D721Med (cell line): ENCODE results near the gene SP1.
"Not testable (repeated sequence)": the region's sequence is repeated elsewhere in the genome, so short reads cannot be mapped to it uniquely, and the experiment has no call there.

Source experiments
- DNase-seq: peaks from one replicate; pipeline ENCODE4 v3.0.0; 2011; ENCODE audit warnings: low spot score; ENCODE audit not compliant: insufficient read length
- FAIRE-seq: peaks from 2 replicates; lab custom pipeline; 2011; peaks lifted over from hg19 to GRCh38; lab: Jason Lieb, UNC
- TF ChIP-seq, protein P1 (sequence below): IDR thresholded peaks from 2 replicates; pipeline ENCODE4 v1.5.1; 2012; ENCODE audit warnings: mild to moderate bottlenecking, control low read depth; ENCODE audit not compliant: insufficient read depth; ENCODE audit errors: missing control alignments

The SP1 gene

DNA sequence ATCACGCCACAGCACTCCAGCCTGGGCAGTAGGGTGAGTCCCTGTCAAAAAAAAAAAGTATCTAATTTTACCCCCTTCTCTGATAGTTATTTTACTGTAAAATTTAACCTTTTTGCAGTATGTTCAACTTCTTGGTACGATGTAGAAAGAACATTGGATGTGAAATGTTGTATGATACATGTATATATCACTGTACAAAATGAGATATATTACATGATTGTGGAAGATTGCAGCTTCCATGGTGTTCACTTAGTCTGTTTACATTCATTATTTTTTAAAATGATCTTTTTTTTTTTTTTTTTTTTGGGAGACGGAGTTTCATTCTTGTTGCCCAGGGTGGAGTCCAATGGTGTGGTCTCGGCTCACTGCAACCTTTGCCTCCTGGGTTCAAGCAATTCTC is 9.0 kb downstream of the SP1 start:
- TF ChIP-seq, protein P1, sequence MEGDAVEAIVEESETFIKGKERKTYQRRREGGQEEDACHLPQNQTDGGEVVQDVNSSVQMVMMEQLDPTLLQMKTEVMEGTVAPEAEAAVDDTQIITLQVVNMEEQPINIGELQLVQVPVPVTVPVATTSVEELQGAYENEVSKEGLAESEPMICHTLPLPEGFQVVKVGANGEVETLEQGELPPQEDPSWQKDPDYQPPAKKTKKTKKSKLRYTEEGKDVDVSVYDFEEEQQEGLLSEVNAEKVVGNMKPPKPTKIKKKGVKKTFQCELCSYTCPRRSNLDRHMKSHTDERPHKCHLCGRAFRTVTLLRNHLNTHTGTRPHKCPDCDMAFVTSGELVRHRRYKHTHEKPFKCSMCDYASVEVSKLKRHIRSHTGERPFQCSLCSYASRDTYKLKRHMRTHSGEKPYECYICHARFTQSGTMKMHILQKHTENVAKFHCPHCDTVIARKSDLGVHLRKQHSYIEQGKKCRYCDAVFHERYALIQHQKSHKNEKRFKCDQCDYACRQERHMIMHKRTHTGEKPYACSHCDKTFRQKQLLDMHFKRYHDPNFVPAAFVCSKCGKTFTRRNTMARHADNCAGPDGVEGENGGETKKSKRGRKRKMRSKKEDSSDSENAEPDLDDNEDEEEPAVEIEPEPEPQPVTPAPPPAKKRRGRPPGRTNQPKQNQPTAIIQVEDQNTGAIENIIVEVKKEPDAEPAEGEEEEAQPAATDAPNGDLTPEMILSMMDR: no peak
- FAIRE-seq: no peak
- no peak for DNase-seq

DNA sequence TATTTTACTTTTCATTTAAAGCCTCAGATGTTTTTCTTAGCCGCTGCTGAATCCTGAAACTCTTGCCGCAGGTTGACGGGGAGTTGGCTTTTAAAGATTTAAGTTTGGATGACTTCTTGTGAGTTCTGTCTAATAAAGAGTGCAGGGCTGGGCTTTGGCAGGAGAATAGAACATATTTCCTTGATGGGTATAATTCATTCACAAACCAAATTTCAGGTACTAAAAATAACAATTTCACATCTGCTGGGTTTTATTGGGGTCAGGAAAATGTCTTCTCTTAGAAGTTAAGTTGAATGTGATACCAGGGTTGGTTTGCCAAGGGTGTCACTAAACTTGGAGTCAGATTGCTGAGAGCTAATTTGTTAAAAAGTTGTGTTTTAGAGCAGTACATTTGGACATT is 9.7 kb downstream of the SP1 start:
- no peak for FAIRE-seq
- TF ChIP-seq, protein P1: no peak

DNA sequence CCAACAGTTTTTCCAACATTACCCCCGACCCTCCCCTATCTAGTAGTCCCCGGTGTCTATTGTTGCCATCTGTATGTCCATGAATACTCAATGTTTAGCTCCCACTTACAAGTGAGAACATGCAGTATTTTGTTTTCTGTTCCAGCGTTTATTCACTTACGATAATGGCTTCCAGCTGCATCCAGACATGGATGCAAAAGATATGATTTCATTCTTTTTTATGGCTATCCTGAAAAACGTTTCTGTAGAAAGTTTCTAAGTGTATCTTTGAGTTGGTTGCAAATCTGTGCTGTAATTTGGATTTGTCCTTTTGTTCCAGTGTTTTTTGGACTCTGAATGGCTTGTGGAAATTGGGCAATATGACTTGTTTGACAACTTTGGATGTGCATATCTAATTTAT is 11.7 kb downstream of the SP1 start:
- no peak for FAIRE-seq
- no peak for DNase-seq
- TF ChIP-seq, protein P1: no peak

More for the DNA sequence above, 9.7 kb downstream of the SP1 start:
- DNase-seq: no peak

DNA sequence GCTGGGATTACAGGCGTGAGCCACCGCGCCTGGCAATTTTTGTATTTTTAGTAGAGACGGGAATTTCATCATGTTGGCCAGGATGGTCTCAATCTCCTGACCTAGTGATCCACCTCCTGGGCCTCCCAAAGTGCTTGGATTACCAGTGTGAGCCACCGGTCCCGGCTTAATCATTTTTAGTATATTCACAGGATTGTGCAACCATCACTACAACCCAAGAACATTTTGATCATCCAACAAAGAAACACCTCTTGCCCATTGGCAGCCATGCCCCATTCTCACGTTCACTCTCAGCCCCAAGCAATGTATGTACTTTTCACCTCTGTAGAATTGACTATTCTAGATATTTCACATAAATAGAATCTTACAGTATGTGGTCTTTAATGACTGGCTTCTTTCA is 19.9 kb downstream of the SP1 start:
- FAIRE-seq (no peak), DNase-seq (no peak)
- TF ChIP-seq, protein P1: no peak

DNA sequence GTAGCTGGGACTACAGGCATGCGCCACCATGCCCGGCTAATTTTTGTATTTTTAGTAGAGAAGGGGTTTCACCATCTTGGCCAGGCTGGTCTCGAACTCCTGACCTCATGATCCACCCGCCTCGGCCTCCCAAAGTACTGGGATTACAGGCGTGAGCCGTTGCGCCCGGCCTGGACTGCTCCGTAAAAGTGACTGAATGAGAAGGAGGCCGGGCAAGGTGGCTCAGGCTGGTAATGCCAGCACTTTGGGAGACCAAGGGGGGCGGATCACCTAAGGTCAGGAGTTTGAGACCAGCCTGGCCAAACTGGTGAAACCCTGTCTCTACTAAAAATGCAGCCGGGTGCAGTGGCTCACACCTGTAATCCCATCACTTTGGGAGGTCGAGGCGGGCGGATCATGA is 22.4 kb downstream of the SP1 start:
- DNase-seq, FAIRE-seq: not testable (repeated sequence)

DNA sequence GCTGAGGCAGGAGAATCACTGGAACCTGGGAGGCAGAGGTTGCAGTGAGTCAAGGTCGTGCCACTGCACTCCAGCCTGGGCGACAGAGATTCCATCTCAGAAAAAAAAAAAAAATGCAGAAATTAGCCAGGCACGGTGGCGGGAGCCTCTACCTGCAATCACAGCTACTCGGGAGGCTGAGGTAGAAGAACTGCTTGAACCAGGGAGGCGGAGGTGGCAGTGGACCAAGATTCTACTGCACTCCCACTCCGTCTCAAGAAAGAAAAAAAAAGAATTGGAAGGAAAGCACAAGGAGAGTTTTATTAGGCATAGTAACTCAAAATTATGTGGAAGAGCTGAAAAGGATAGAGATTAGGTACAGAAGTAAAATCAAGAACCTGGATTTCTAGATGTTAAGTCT is 22.9 kb downstream of the SP1 start:
- TF ChIP-seq, protein P1: no peak
- FAIRE-seq (no peak), DNase-seq (no peak)

DNA sequence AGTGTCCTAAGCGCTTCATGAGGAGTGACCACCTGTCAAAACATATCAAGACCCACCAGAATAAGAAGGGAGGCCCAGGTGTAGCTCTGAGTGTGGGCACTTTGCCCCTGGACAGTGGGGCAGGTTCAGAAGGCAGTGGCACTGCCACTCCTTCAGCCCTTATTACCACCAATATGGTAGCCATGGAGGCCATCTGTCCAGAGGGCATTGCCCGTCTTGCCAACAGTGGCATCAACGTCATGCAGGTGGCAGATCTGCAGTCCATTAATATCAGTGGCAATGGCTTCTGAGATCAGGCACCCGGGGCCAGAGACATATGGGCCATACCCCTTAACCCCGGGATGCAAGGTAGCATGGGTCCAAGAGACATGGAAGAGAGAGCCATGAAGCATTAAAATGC is 31.0 kb downstream of the SP1 start:
- TF ChIP-seq, protein P1: no peak

More for the DNA sequence above, 31.0 kb downstream of the SP1 start:
- FAIRE-seq (no peak), DNase-seq (no peak)
